Measurements from ENCODE around the gene DDX52. TPM values are rescaled to one million over a fixed set of nuclear protein-coding genes. Genes with fewer than 3 reads are reported as not detected.
A peak's percentile ranks its signal among the peaks of the same experiment; 100 is the strongest.

The DDX52 gene
- total RNA-seq, 1 experiment from 2014 or later, result 31.9 TPM

- TF ChIP-seq E2F1 (CRISPR knock-in tag; IDR thresholded peaks at IDR 0.05), result no peak
- no peak for TF ChIP-seq FOXJ3 (CRISPR knock-in tag; IDR thresholded peaks at IDR 0.05; ENCODE audit: borderline replicate concordance)
- peak; percentile 84; the same call in 1 of the 2 replicates for TF ChIP-seq FOXP1 (CRISPR knock-in tag; IDR thresholded peaks at IDR 0.05; ENCODE audit: borderline replicate concordance)
- no peak for TF ChIP-seq E2F4 (CRISPR knock-in tag; IDR thresholded peaks at IDR 0.05; ENCODE audit: borderline replicate concordance, low read depth)
- peak; percentile 88; the same call in 1 of the 2 replicates for TF ChIP-seq SMAD3 (CRISPR knock-in tag; IDR thresholded peaks at IDR 0.05; ENCODE audit: borderline replicate concordance)
- no peak for TF ChIP-seq ZSCAN18 (CRISPR knock-in tag; IDR thresholded peaks at IDR 0.05)
- TF ChIP-seq NR1H2 (CRISPR knock-in tag; IDR thresholded peaks at IDR 0.05), result no peak
- TF ChIP-seq NFE2L1 (CRISPR knock-in tag; IDR thresholded peaks at IDR 0.05), result no peak; the same call in 1 of the 2 replicates
- TF ChIP-seq IRF2 (CRISPR knock-in tag; IDR thresholded peaks at IDR 0.05; ENCODE audit: borderline replicate concordance, low read depth), result no peak
- peak; percentile 99 for TF ChIP-seq USF1 (CRISPR knock-in tag; IDR thresholded peaks at IDR 0.05)
- no peak for TF ChIP-seq OVOL2 (CRISPR knock-in tag; IDR thresholded peaks at IDR 0.05; ENCODE audit: borderline replicate concordance)
- no peak for TF ChIP-seq CTCF (IDR thresholded peaks at IDR 0.05)
- TF ChIP-seq CREM (CRISPR knock-in tag; IDR thresholded peaks at IDR 0.05), result peak; percentile 79
- TF ChIP-seq RELA (CRISPR knock-in tag; IDR thresholded peaks at IDR 0.05; ENCODE audit: borderline replicate concordance), result peak; percentile 79; the same call in 1 of the 2 replicates
- no peak for TF ChIP-seq ZNF532 (CRISPR knock-in tag; IDR thresholded peaks at IDR 0.05; ENCODE audit: borderline replicate concordance)
- no peak for TF ChIP-seq SOX15 (CRISPR knock-in tag; IDR thresholded peaks at IDR 0.05)
- no peak for TF ChIP-seq JAZF1 (CRISPR knock-in tag; IDR thresholded peaks at IDR 0.05)
- peak; percentile 49; the same call in 1 of the 2 replicates for TF ChIP-seq FOXP4 (CRISPR knock-in tag; IDR thresholded peaks at IDR 0.05)
- TF ChIP-seq ATF3 (CRISPR knock-in tag; conservative IDR thresholded peaks at IDR 0.05), result no peak
- TF ChIP-seq IRF1 (CRISPR knock-in tag; IDR thresholded peaks at IDR 0.05), result no peak; the same call in 1 of the 2 replicates
- TF ChIP-seq ZNF219 (CRISPR knock-in tag; IDR thresholded peaks at IDR 0.05; ENCODE audit: borderline replicate concordance), result no peak
Measured at GRCh38 chr17:37609170-37610040, 33.8 kb downstream of the DDX52 start, which contains the start of gene SYNRG (continued).

All from WTC11 (cell line).